Ascending aorta (tissue), 2 donors: Measurements from ENCODE around the gene CDCP1. TPM values are rescaled to one million over a fixed set of nuclear protein-coding genes. Genes with fewer than 3 reads are reported as not detected.

Experiments
- DNase-seq, 2 donors: peaks; one replicate each; pipeline ENCODE4 v3.0.0-alpha.2; 2019; ENCODE audit warnings: low spot score in 2 of 2
- H3K27ac ChIP-seq, 2 donors: fragments of 200-600 bp; sonication (generic); one replicate each; pipeline ENCODE4 v1.5.1; 2016 to 2017; ENCODE audit warnings: mild to moderate bottlenecking in 1 of 2
- H3K27me3 ChIP-seq: fragments of 200-600 bp; sonication (generic); one replicate; pipeline ENCODE4 v1.5.1; 2017
- H3K36me3 ChIP-seq, 2 donors: fragments of 200-600 bp; sonication (generic); one replicate each; pipeline ENCODE4 v1.5.1; 2016
- H3K4me1 ChIP-seq, 2 donors: fragments of 200-600 bp; sonication (generic); one replicate each; pipeline ENCODE4 v1.5.1; 2016 to 2017; ENCODE audit warnings: mild to moderate bottlenecking in 1 of 2
- H3K4me3 ChIP-seq, 2 donors: fragments of 200-600 bp; sonication (generic); one replicate each; pipeline ENCODE4 v1.5.1; 2016 to 2017; ENCODE audit warnings: mild to moderate bottlenecking in 1 of 2
- H3K9me3 ChIP-seq, 2 donors: fragments of 200-600 bp; sonication (generic); one replicate each; pipeline ENCODE4 v1.5.1; 2016
- CTCF ChIP-seq, 3 experiments: fragments of 200-600 bp in 2 of 3; fragments of 450-650 bp in 1 of 3; sonication (generic) in 2 of 3; IDR thresholded peaks; one replicate each; pipeline ENCODE4 v1.5.1; 2016 to 2019; ENCODE audit warnings: antibody characterized with exemption in 3 of 3, mild to moderate bottlenecking in 1 of 3, moderate library complexity in 1 of 3
- intact Hi-C: fragments of 100-400 bp; cut with DNase I; formaldehyde crosslinking; loops from one replicate; pipeline ENCODE4 v1.15.1; 2023
- total RNA-seq: library from RNA; depleted of rRNA; stranded (reverse); fragments of >200 nt; gene quantifications from one replicate; pipeline ENCODE4 v1.1.0, GENCODE V29; 2016

Gene CDCP1
- total RNA-seq, 1 donor from 2014 or later, result 3.0 TPM

GRCh38 chr3:45071075-45071474 is 75.1 kb downstream of the CDCP1 start:
- no peaks in the 10 kb centered on the region for H3K36me3 ChIP-seq
- H3K9me3 ChIP-seq, result no peaks in the 10 kb centered on the region
- DNase-seq, result no peak
- H3K4me3 ChIP-seq, result no peak overlapping the region
- no peak overlapping the region for H3K27ac ChIP-seq
- intact Hi-C loops, result no loop called here
- no peaks in the 10 kb centered on the region for H3K27me3 ChIP-seq
- no peaks in the 10 kb centered on the region for H3K4me1 ChIP-seq
- TF ChIP-seq CTCF (IDR thresholded peaks at IDR 0.05), result no peak

- no peak overlapping the region for H3K27ac ChIP-seq
- no peak for TF ChIP-seq CTCF (IDR thresholded peaks at IDR 0.05)
- no peaks in the 10 kb centered on the region for H3K4me1 ChIP-seq
- H3K4me3 ChIP-seq, result no peak overlapping the region
- no peaks in the 10 kb centered on the region for H3K36me3 ChIP-seq
- H3K9me3 ChIP-seq, result no peaks in the 10 kb centered on the region
- intact Hi-C loops, result no loop called here
- DNase-seq, result no peak
- H3K27me3 ChIP-seq, result no peaks in the 10 kb centered on the region
Measured at GRCh38 chr3:45067941-45068340, 78.2 kb downstream of the CDCP1 start.

GRCh38 chr3:45067486-45067885 is 78.7 kb downstream of the CDCP1 start:
- Histone ChIP-seq H3K4me1 (no peaks in the 10 kb centered on the region), H3K27ac (no peak overlapping the region), H3K27me3 (no peaks in the 10 kb centered on the region), H3K9me3 (no peaks in the 10 kb centered on the region), H3K36me3 (no peaks in the 10 kb centered on the region), H3K4me3 (no peak overlapping the region)
- intact Hi-C loops, result no loop called here
- no peak for DNase-seq
- TF ChIP-seq CTCF (IDR thresholded peaks at IDR 0.05), result no peak

- Histone ChIP-seq H3K4me1 (no peaks in the 10 kb centered on the region), H3K4me3 (no peak overlapping the region), H3K36me3 (no peaks in the 10 kb centered on the region), H3K27me3 (no peaks in the 10 kb centered on the region), H3K27ac (no peak overlapping the region), H3K9me3 (no peaks in the 10 kb centered on the region)
- intact Hi-C loops, result no loop called here
- TF ChIP-seq CTCF (IDR thresholded peaks at IDR 0.05), result no peak
- no peak for DNase-seq
Measured at GRCh38 chr3:45066109-45066801, 79.9 kb downstream of the CDCP1 start.

GRCh38 chr3:45065373-45065720 is 80.8 kb downstream of the CDCP1 start:
- Histone ChIP-seq H3K9me3 (no peaks in the 10 kb centered on the region), H3K4me1 (no peaks in the 10 kb centered on the region), H3K27me3 (no peaks in the 10 kb centered on the region), H3K4me3 (no peak overlapping the region), H3K27ac (peak overlapping the region; percentile 14 to 23), H3K36me3 (no peaks in the 10 kb centered on the region)
- no peak for DNase-seq
- no peak for TF ChIP-seq CTCF (IDR thresholded peaks at IDR 0.05)
- intact Hi-C loops, result no loop called here
